Gastrocnemius medialis (tissue), 4 donors: Measurements from ENCODE around the gene GNAZ.

Experiments
- CTCF ChIP-seq, 5 experiments: fragments of 450-650 bp in 3 of 5; fragments of 200-600 bp in 2 of 5; sonication (generic) in 2 of 5; IDR thresholded peaks in 4 of 5; conservative IDR thresholded peaks in 1 of 5; 1 replicate in 4 of 5; 2 replicates in 1 of 5; pipeline ENCODE4 v1.5.1; 2016 to 2019; ENCODE audit warnings: antibody characterized with exemption in 5 of 5, mild to moderate bottlenecking in 3 of 5, moderate library complexity in 3 of 5
- POLR2A ChIP-seq, 2 donors: fragments of 450-650 bp; IDR thresholded peaks; one replicate each; pipeline ENCODE4 v1.6.1; 2017; ENCODE audit warnings: antibody characterized with exemption in 2 of 2, mild to moderate bottlenecking in 2 of 2, moderate library complexity in 2 of 2

GRCh38 chr22:23149743-23150238, 79.5 kb downstream of the GNAZ start:
- no peak for TF ChIP-seq CTCF (IDR thresholded peaks at IDR 0.05 in 4 of 5, conservative IDR thresholded peaks at IDR 0.05 in 1 of 5)
- no peak for TF ChIP-seq POLR2A (IDR thresholded peaks at IDR 0.05)
